ENCODE results near the gene FGD6.
A peak's percentile ranks its signal among the peaks of the same experiment; 100 is the strongest.

FGD6 gene

DNA sequence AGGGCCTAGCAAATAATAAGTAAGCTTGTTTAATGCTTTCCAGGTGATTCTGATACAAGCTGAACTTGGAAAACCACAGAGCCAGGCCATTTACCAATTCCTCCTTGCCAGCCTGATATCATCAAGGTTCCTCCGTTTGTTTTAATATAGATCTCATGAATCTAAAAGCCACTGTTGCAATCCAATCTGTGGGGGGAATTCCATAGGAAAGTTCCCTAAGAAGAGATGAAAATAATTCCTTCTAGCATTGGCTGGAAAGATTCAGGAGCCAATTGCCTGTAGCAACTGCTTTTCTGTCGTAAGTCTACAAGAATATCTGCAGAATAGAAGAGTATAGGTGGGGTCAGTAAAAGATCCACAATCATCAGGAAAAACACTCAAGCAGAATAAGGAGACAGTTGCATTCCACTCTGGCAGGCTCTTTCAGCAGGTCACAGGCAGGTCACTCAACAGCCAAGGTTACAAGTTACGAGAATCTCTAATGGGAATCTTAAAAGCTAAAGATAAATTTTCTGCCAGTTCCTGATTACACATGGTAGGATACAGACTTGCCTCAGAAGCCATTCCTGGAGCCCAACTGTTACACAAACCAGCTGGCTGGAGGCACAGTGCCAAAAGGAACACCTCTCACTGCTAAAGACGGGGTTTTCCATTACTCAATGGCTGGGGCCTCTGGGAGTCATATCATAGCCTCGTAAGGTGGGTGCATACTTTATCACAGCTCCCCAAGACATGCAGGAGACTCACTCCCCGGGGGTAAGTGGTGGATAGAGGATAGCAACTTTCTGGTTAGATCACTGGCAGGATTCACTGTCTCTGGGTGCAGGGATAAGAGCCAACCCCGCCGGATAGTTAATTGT lies 43.6 kb downstream of the FGD6 start:
- DNase-seq (ENCODE audit: low read depth): peak; percentile 69

DNA sequence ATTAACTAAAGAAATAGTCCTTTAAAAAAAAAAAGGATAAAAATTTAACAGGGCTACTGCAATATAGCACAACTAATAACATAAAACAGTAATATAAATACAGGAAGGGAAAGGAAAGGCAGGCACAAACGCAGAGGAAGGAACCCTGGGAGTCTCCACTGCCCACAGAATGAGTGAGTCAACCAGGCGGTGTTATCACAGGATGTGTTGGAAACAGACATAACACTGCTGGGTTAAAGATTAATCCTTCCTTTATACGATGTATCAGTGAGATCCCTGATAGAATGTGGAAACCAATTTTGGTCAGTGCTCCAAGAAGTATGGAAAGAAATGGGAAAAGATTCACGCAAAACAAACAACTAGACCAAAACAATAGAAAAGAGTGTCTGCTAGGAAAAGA lies 47.9 kb downstream of the FGD6 start:
- H3K27me3 ChIP-seq (replicated peaks; ENCODE audit: control insufficient read depth, insufficient read depth, low read length): no peaks in the 10 kb centered on the region
- H3K36me3 ChIP-seq (ENCODE audit: control insufficient read depth, insufficient read depth, low read length, severe bottlenecking): no peaks in the 10 kb centered on the region
- no peak overlapping the region for H3K9ac ChIP-seq (ENCODE audit: low read length)
- H3K9me3 ChIP-seq (ENCODE audit: control insufficient read depth, low read length): no peaks in the 10 kb centered on the region
- DNase-seq (ENCODE audit: low read depth): peak; percentile 58
- peaks cover 16% of the 10 kb centered on the region for H3K4me1 ChIP-seq (ENCODE audit: control insufficient read depth, insufficient read depth, low read length)
- H3K4me3 ChIP-seq (ENCODE audit: low read length): no peak overlapping the region

More for the DNA sequence above, 43.6 kb downstream of the FGD6 start:
- no peak overlapping the region for H3K4me3 ChIP-seq (ENCODE audit: low read length)
- peaks cover 11% of the 10 kb centered on the region for H3K4me1 ChIP-seq (ENCODE audit: control insufficient read depth, insufficient read depth, low read length)
- no peaks in the 10 kb centered on the region for H3K9me3 ChIP-seq (ENCODE audit: control insufficient read depth, low read length)
- H3K36me3 ChIP-seq (ENCODE audit: control insufficient read depth, insufficient read depth, low read length, severe bottlenecking): no peaks in the 10 kb centered on the region
- no peak overlapping the region for H3K9ac ChIP-seq (ENCODE audit: low read length)
- H3K27me3 ChIP-seq (replicated peaks; ENCODE audit: control insufficient read depth, insufficient read depth, low read length): no peaks in the 10 kb centered on the region

DNA sequence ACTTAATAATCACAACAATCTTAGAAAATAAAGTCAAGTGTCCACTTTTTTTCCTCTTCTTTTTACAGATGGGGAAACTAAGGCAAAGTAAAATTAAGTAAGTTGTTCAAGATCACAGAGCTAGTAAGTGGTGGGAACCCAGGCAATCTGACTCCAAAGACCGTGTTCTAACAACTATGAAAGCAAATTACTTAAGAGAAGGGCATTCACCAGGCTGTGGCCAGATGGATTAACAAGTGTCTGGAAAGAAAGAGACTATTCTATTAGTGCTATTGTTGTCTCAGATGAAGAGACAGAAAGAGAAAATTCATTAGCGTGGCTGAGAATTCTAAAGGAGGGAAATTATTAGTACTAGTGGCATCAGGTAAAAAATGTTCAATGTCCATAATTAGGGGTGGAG lies 48.5 kb downstream of the FGD6 start:
- Histone ChIP-seq H3K4me3 (ENCODE audit: low read length) (no peak overlapping the region), H3K36me3 (ENCODE audit: control insufficient read depth, insufficient read depth, low read length, severe bottlenecking) (no peaks in the 10 kb centered on the region), H3K9ac (ENCODE audit: low read length) (no peak overlapping the region)

DNA sequence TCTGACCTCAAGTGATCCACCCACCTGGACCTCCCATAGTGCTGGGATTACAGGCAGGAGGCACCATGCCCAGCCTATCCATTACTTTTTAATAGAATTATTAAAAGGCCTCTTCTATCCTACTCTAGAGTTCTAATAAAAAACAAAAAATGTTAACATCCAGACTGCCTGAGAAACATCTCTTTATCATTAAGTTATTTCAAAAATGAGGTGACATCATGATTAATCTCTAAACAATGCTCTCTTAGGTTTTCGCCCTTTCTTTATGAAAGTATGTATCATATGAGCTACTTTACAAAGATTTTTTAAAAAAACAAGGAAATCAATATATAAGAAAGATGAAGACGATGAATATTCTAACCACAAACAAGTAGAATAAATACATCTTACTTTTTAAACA lies 52.6 kb downstream of the FGD6 start:
- peak; percentile 21 for DNase-seq (ENCODE audit: low read depth)
- Histone ChIP-seq H3K27me3 (replicated peaks; ENCODE audit: control insufficient read depth, insufficient read depth, low read length) (no peaks in the 10 kb centered on the region), H3K4me3 (ENCODE audit: low read length) (peak overlapping the region; percentile 72), H3K36me3 (ENCODE audit: control insufficient read depth, insufficient read depth, low read length, severe bottlenecking) (no peaks in the 10 kb centered on the region), H3K9ac (ENCODE audit: low read length) (no peak overlapping the region), H3K4me1 (ENCODE audit: control insufficient read depth, insufficient read depth, low read length) (peaks cover 14% of the 10 kb centered on the region), H3K9me3 (ENCODE audit: control insufficient read depth, low read length) (no peaks in the 10 kb centered on the region)

More for the DNA sequence above, 48.5 kb downstream of the FGD6 start:
- Histone ChIP-seq H3K27me3 (replicated peaks; ENCODE audit: control insufficient read depth, insufficient read depth, low read length) (no peaks in the 10 kb centered on the region), H3K9me3 (ENCODE audit: control insufficient read depth, low read length) (no peaks in the 10 kb centered on the region), H3K4me1 (ENCODE audit: control insufficient read depth, insufficient read depth, low read length) (peaks cover 17% of the 10 kb centered on the region)
- DNase-seq (ENCODE audit: low read depth): no peak

DNA sequence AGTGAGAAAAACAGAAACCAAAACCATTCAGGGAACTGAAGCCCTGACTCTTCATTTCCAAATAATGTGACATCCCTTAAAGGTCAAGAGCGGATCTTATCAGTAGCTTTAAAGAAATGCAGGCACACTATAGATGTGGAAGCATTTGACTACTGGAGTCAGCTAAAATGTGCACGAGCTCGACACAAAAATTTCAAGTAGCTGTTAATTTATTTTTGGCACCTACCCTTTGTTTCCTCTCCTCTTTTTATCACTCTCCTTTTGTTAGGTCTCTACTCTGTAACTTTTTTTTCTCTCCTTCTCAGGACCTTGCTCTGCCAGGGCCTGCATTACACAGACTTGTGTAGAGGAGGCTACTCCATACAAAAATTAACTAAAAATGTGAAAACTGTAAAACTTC lies 58.3 kb downstream of the FGD6 start:
- Histone ChIP-seq H3K27me3 (replicated peaks; ENCODE audit: control insufficient read depth, insufficient read depth, low read length) (no peaks in the 10 kb centered on the region), H3K9ac (ENCODE audit: low read length) (no peak overlapping the region), H3K4me3 (ENCODE audit: low read length) (no peak overlapping the region), H3K9me3 (ENCODE audit: control insufficient read depth, low read length) (no peaks in the 10 kb centered on the region), H3K36me3 (ENCODE audit: control insufficient read depth, insufficient read depth, low read length, severe bottlenecking) (no peaks in the 10 kb centered on the region), H3K4me1 (ENCODE audit: control insufficient read depth, insufficient read depth, low read length) (peaks cover 7% of the 10 kb centered on the region)
- no peak for DNase-seq (ENCODE audit: low read depth)

DNA sequence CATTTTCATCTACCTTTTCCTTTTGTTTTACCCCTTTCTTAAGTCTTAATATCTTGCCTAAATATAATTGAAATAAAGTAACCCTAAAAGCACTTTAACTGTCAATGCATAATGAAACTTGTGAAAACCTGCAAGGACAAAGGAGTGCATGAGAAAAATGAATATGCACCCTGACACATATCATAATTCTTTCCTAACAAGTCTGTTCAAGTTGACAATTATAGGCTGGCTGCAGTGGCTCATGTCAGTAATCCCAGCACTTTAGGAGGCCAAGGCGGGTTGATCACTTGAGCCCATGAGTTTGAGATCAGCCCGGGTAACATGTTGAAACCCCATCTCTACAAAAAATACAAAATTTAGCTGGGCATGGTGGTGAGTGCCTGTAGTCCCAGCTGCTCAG lies 65.4 kb downstream of the FGD6 start:
- DNase-seq (ENCODE audit: low read depth): no peak
- Histone ChIP-seq H3K4me3 (ENCODE audit: low read length) (no peak overlapping the region), H3K36me3 (ENCODE audit: control insufficient read depth, insufficient read depth, low read length, severe bottlenecking) (no peaks in the 10 kb centered on the region), H3K9me3 (ENCODE audit: control insufficient read depth, low read length) (no peaks in the 10 kb centered on the region), H3K27me3 (replicated peaks; ENCODE audit: control insufficient read depth, insufficient read depth, low read length) (no peaks in the 10 kb centered on the region), H3K4me1 (ENCODE audit: control insufficient read depth, insufficient read depth, low read length) (no peaks in the 10 kb centered on the region), H3K9ac (ENCODE audit: low read length) (no peak overlapping the region)

DNA sequence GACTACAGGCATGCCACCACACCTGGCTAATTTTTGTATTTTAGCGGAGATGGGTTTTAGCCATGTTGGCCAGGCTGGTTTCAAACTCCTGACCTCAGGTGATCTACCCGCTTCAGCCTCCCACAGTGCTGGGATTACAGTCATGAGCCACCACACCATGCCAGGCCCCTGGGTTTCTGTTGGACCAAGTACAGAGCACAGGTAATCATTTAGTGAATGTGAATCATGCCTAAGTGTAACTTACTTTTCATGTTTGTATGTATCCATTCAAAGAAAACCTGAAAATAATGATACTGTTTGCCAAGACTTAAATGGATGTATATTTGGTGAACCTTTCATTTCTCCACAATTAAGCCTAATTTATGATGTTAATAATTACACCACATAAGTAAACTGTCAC lies 65.9 kb downstream of the FGD6 start:
- Histone ChIP-seq H3K9ac (ENCODE audit: low read length) (no peak overlapping the region), H3K36me3 (ENCODE audit: control insufficient read depth, insufficient read depth, low read length, severe bottlenecking) (no peaks in the 10 kb centered on the region), H3K27me3 (replicated peaks; ENCODE audit: control insufficient read depth, insufficient read depth, low read length) (no peaks in the 10 kb centered on the region), H3K4me3 (ENCODE audit: low read length) (no peak overlapping the region), H3K9me3 (ENCODE audit: control insufficient read depth, low read length) (no peaks in the 10 kb centered on the region), H3K4me1 (ENCODE audit: control insufficient read depth, insufficient read depth, low read length) (no peaks in the 10 kb centered on the region)
- no peak for DNase-seq (ENCODE audit: low read depth)

DNA sequence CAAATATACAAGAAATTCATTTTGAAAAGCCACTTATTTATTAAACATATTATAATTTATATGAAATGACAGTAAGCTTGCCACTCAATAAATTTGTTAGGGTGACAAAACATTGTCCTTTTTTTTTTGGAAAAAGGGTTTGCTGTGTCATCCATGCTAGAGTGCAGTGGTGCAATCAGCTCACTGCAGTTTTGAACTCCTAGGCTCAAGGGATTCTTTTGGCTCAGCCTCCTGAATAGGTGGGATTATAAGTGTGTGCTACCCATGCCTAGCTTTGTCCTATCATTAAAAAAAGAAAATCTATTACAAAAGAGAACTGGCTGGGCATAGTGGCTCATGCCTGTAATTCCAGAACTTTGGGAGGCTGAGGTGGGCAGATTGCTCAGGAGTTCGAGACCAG lies 66.8 kb downstream of the FGD6 start:
- H3K4me1 ChIP-seq (ENCODE audit: control insufficient read depth, insufficient read depth, low read length): no peaks in the 10 kb centered on the region
- H3K27me3 ChIP-seq (replicated peaks; ENCODE audit: control insufficient read depth, insufficient read depth, low read length): no peaks in the 10 kb centered on the region
- no peak overlapping the region for H3K4me3 ChIP-seq (ENCODE audit: low read length)
- no peak for DNase-seq (ENCODE audit: low read depth)
- H3K36me3 ChIP-seq (ENCODE audit: control insufficient read depth, insufficient read depth, low read length, severe bottlenecking): no peaks in the 10 kb centered on the region
- H3K9me3 ChIP-seq (ENCODE audit: control insufficient read depth, low read length): no peaks in the 10 kb centered on the region
- no peak overlapping the region for H3K9ac ChIP-seq (ENCODE audit: low read length)

DNA sequence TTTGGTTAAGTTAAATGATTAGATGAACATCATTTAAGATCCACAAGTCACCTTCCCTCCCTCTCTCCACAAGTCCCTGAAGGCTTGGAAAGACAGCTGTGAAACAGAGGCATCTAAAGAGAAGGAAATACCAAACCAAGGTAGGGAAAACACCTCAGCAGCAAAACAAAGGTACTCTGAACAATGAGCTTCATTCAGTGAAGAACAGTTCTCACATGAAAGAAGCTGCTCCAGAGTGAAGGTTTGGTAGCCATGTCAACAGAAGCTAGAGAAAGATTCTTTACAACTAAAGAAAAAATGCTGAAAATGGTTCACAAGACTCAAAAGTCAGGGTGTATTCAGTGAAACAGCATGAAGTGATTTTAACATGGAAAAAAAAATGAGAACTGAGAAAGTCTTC lies 69.4 kb downstream of the FGD6 start:
- Histone ChIP-seq H3K9me3 (ENCODE audit: control insufficient read depth, low read length) (no peaks in the 10 kb centered on the region), H3K4me3 (ENCODE audit: low read length) (no peak overlapping the region), H3K4me1 (ENCODE audit: control insufficient read depth, insufficient read depth, low read length) (peaks cover 8% of the 10 kb centered on the region), H3K9ac (ENCODE audit: low read length) (no peak overlapping the region), H3K27me3 (replicated peaks; ENCODE audit: control insufficient read depth, insufficient read depth, low read length) (no peaks in the 10 kb centered on the region), H3K36me3 (ENCODE audit: control insufficient read depth, insufficient read depth, low read length, severe bottlenecking) (no peaks in the 10 kb centered on the region)
- DNase-seq (ENCODE audit: low read depth): no peak

DNA sequence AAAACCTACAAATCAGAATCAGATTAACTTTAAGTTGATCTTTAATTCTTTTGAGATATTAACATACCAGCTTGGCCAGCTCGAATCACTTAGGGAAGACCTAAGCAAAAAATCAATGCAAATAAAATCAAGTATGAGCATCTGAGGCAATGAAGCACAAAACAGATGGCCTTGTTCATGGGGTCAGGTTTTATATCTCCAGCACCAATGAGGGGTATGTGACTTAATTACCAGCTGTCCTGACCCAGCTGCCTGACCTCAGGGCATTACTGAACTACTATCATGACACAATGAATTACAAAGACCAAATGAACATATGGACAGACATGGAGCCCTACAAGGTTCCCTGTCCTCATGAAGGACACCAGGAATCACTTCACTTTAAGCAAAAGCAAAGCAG lies 70.5 kb downstream of the FGD6 start:
- Histone ChIP-seq H3K4me3 (ENCODE audit: low read length) (no peak overlapping the region), H3K9me3 (ENCODE audit: control insufficient read depth, low read length) (no peaks in the 10 kb centered on the region)

DNA sequence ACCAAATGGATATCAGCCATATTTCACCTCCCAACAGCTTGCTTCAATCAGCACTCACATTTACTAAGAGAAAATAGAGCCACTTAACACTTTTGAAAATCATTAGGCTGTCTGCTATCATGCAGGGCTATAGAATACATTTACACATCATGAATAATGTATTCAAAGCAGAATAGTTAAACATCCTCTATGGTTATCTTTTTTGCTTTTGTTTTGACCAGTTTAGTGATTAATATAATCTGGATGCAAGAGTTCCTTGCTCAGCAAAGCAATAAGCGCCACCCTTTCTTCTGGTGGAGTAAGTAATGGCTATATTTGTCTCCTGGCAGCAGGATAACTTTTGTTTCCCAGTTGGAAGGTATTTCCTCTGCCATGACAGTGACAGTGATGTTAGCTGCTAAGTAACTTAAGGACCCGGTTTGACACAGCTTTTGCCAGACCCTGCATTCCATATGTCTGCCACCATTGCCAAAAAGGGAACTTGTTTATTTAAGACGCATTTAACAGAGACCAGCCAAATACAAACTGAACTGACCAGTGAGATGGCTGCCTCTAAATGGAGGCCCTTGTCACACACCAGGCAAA lies 73.6 kb downstream of the FGD6 start:
- Histone ChIP-seq H3K27me3 (replicated peaks; ENCODE audit: control insufficient read depth, insufficient read depth, low read length) (no peaks in the 10 kb centered on the region), H3K4me3 (ENCODE audit: low read length) (no peak overlapping the region), H3K9ac (ENCODE audit: low read length) (no peak overlapping the region), H3K9me3 (ENCODE audit: control insufficient read depth, low read length) (no peaks in the 10 kb centered on the region), H3K36me3 (ENCODE audit: control insufficient read depth, insufficient read depth, low read length, severe bottlenecking) (no peaks in the 10 kb centered on the region), H3K4me1 (ENCODE audit: control insufficient read depth, insufficient read depth, low read length) (peaks cover 12% of the 10 kb centered on the region)
- no peak for DNase-seq (ENCODE audit: low read depth)

More for the DNA sequence above, 70.5 kb downstream of the FGD6 start:
- H3K9ac ChIP-seq (ENCODE audit: low read length): no peak overlapping the region
- no peaks in the 10 kb centered on the region for H3K36me3 ChIP-seq (ENCODE audit: control insufficient read depth, insufficient read depth, low read length, severe bottlenecking)
- H3K4me1 ChIP-seq (ENCODE audit: control insufficient read depth, insufficient read depth, low read length): peaks cover 12% of the 10 kb centered on the region
- no peaks in the 10 kb centered on the region for H3K27me3 ChIP-seq (replicated peaks; ENCODE audit: control insufficient read depth, insufficient read depth, low read length)
- DNase-seq (ENCODE audit: low read depth): no peak
